Measurements from ENCODE around the gene FSTL4.

FSTL4 gene

GRCh38 chr5:133366438-133366837, 245.9 kb downstream of the FSTL4 start:
- TF ChIP-seq, protein P1, sequence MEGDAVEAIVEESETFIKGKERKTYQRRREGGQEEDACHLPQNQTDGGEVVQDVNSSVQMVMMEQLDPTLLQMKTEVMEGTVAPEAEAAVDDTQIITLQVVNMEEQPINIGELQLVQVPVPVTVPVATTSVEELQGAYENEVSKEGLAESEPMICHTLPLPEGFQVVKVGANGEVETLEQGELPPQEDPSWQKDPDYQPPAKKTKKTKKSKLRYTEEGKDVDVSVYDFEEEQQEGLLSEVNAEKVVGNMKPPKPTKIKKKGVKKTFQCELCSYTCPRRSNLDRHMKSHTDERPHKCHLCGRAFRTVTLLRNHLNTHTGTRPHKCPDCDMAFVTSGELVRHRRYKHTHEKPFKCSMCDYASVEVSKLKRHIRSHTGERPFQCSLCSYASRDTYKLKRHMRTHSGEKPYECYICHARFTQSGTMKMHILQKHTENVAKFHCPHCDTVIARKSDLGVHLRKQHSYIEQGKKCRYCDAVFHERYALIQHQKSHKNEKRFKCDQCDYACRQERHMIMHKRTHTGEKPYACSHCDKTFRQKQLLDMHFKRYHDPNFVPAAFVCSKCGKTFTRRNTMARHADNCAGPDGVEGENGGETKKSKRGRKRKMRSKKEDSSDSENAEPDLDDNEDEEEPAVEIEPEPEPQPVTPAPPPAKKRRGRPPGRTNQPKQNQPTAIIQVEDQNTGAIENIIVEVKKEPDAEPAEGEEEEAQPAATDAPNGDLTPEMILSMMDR (IDR thresholded peaks at IDR 0.05; ENCODE audit: insufficient read depth, missing control alignments): no peak
- FAIRE-seq (no peak), DNase-seq (ENCODE audit: insufficient read length, low spot score) (no peak)

GRCh38 chr5:133365738-133366137, 246.6 kb downstream of the FSTL4 start:
- no peak for DNase-seq (ENCODE audit: insufficient read length, low spot score)
- TF ChIP-seq, protein P1 (IDR thresholded peaks at IDR 0.05; ENCODE audit: insufficient read depth, missing control alignments): no peak
- no peak for FAIRE-seq

- TF ChIP-seq, protein P1 (IDR thresholded peaks at IDR 0.05; ENCODE audit: insufficient read depth, missing control alignments): peak; percentile 42
- peak; percentile 47 for DNase-seq (ENCODE audit: insufficient read length, low spot score)
- no peak for FAIRE-seq
These were observed 247.2 kb downstream of the FSTL4 start for GRCh38 chr5:133364936-133365707.

DNA sequence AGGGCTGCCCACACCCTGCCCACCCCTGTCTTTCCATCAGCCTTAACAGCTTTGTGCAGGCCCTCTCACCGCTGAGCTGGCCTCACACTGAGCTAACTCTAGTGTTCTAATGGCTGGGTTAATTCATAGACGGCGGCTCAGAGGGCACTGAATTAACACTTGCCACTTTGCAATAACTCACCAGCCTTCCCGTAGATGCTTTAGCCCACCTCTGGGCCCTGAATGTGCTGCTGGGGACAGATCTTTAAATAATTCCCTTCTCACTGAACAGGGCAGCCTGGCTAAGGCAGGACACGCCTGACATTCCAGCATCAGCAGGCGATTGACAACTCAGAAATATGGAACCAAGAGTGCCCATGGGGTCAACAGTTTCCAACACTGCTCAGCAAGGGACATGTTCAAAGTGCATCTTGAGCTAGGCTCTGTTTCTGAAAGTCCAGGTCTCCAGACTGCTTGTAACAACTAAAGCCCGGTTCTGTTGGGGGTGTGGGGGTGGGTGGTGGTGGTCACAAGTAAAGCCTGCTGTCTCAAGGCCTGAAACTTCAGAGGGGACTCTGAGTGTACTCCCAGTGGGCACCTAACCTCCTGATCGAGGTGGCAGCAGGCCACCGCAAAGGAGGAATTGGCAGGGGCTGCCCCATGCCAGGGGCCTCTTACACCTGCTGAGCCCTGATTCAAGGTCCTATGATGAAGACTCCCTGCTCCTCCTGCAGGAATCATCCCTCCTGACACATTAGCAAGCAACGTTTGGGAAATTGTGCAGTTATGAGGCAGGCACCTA, 248.3 kb downstream of the FSTL4 start:
- TF ChIP-seq, protein P1 (IDR thresholded peaks at IDR 0.05; ENCODE audit: insufficient read depth, missing control alignments): no peak
- DNase-seq (ENCODE audit: insufficient read length, low spot score): no peak
- FAIRE-seq: no peak

- no peak for FAIRE-seq
- no peak for DNase-seq (ENCODE audit: insufficient read length, low spot score)
- TF ChIP-seq, protein P1 (IDR thresholded peaks at IDR 0.05; ENCODE audit: insufficient read depth, missing control alignments): no peak
These were observed 249.9 kb downstream of the FSTL4 start for GRCh38 chr5:133362438-133362837.

GRCh38 chr5:133361922-133362321, 250.4 kb downstream of the FSTL4 start:
- TF ChIP-seq, protein P1 (IDR thresholded peaks at IDR 0.05; ENCODE audit: insufficient read depth, missing control alignments): no peak
- DNase-seq (ENCODE audit: insufficient read length, low spot score): no peak

More at GRCh38 chr5:133361922-133362321, 250.4 kb downstream of the FSTL4 start:
- no peak for FAIRE-seq

Data from D721Med (cell line).